Mesodermal cell (in vitro differentiated cells): ENCODE measurements around the gene C8G.

ENCODE experiments used
- H3K27ac ChIP-seq: 2 replicates; pipeline ENCODE4 v1.7.0; 2013; ENCODE audit warnings: mild to moderate bottlenecking, low read depth, low read length, moderate library complexity; ENCODE audit not compliant: severe bottlenecking
- H3K36me3 ChIP-seq: 2 replicates; pipeline ENCODE4 v1.7.1; 2013; ENCODE audit warnings: mild to moderate bottlenecking, low read length, moderate library complexity; ENCODE audit not compliant: control insufficient read depth, insufficient read depth
- H3K4me1 ChIP-seq: one replicate; pipeline ENCODE4 v1.7.1; 2013; ENCODE audit warnings: mild to moderate bottlenecking, low read length; ENCODE audit not compliant: insufficient read depth, control insufficient read depth, poor library complexity, severe bottlenecking
- H3K4me3 ChIP-seq: 2 replicates; pipeline ENCODE4 v1.7.0; 2013; ENCODE audit warnings: low read length, control low read depth, mild to moderate bottlenecking; ENCODE audit not compliant: insufficient read depth, poor library complexity, severe bottlenecking; ENCODE audit errors: extremely low read depth
- H3K9me3 ChIP-seq: 2 replicates; pipeline ENCODE4 v1.7.1; 2013; ENCODE audit warnings: mild to moderate bottlenecking, low read length, moderate library complexity; ENCODE audit not compliant: control insufficient read depth
- WGBS, 2 experiments: methylation state at CpG; one replicate each; pipeline ENCODE4 v1.1.5; 2013; ENCODE audit warnings: missing lambda C conversion rate in 2 of 2; ENCODE audit not compliant: insufficient coverage in 2 of 2; 5-methylcytosine and 5-hydroxymethylcytosine counted together

Gene C8G

DNA sequence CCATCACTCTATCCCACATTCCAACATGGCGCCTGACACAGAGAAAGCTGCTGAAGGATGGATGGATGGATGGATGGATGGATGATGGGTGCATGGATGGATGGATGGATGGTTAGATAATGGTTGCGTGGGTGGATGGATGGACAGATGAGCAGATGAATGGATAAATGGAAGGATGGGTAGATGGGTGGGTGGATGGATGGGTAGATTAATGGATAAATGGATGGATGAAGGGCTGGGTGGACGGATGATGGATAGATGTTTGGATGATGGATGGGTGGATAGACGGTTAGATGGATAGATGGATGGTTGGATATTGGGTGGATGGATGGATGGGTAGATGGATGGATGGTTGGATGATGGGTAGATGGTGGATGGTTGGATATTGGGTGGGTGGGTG, 11.6 kb downstream of the C8G start:
- Histone ChIP-seq H3K4me1 (peaks cover 3% of the 10 kb centered on the region), H3K4me3 (no peak overlapping the region), H3K27ac (no peak overlapping the region), H3K36me3 (no peaks in the 10 kb centered on the region), H3K9me3 (peaks cover 3% of the 10 kb centered on the region)
- WGBS, 2 experiments: 85 to 93% methylated on average over 4 of the region's 4 CpGs

DNA sequence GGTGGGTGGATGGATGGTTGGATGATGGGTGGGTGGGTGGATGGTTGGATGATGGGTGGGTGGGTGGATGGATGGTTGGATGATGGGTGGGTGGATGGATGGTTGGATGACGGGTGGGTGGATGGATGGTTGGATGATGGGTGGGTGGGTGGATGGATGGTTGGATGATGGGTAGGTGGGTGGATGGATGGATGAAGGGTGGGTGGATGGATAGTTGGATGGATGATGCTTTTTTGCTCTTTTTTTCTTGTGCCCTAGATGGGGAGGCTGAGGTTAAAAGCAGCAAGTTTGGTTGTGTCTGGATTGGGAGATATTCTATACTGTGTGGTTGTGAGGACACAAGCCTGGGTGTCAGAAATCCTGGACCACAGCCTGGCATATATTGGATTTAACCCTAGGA, 12.4 kb downstream of the C8G start:
- 83 to 88% methylated on average over 1 of the region's 1 CpG for WGBS, 2 experiments
- no peak overlapping the region for H3K27ac ChIP-seq
- peaks cover 3% of the 10 kb centered on the region for H3K9me3 ChIP-seq
- H3K4me1 ChIP-seq: peaks cover 3% of the 10 kb centered on the region
- no peak overlapping the region for H3K4me3 ChIP-seq
- no peaks in the 10 kb centered on the region for H3K36me3 ChIP-seq

- WGBS, 2 experiments: 86 to 94% methylated on average over 4 to 5 of the region's 6 CpGs
- Histone ChIP-seq H3K9me3 (peaks cover 3% of the 10 kb centered on the region), H3K36me3 (no peaks in the 10 kb centered on the region), H3K27ac (no peak overlapping the region), H3K4me3 (no peak overlapping the region), H3K4me1 (peaks cover 3% of the 10 kb centered on the region)
Measured at GRCh38 chr9:136957901-136958300, 12.9 kb downstream of the C8G start.

DNA sequence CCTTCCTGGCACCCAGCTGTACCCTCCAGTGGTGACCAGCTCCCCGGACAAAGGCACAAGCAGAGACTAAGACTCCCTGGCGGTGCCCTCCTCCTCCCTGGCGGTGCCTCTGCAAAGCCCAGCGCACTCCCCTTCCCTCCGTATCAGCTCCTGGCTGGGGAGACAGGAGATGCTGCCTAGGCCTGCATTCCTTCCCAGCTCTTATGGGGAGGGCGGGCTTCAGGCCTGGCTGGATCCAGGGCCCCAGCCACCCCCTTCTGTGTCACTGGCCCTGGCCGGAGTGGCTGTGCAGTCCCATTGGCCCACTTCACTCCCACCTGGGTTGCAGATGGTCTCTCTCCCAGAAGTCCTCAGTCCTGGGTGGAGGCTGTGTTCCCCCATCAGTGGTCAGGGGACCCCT, 13.4 kb downstream of the C8G start:
- Histone ChIP-seq H3K4me3 (no peak overlapping the region), H3K27ac (no peak overlapping the region), H3K36me3 (no peaks in the 10 kb centered on the region), H3K9me3 (peaks cover 3% of the 10 kb centered on the region), H3K4me1 (peaks cover 3% of the 10 kb centered on the region)
- 80 to 82% methylated on average over 6 to 7 of the region's 7 CpGs for WGBS, 2 experiments

DNA sequence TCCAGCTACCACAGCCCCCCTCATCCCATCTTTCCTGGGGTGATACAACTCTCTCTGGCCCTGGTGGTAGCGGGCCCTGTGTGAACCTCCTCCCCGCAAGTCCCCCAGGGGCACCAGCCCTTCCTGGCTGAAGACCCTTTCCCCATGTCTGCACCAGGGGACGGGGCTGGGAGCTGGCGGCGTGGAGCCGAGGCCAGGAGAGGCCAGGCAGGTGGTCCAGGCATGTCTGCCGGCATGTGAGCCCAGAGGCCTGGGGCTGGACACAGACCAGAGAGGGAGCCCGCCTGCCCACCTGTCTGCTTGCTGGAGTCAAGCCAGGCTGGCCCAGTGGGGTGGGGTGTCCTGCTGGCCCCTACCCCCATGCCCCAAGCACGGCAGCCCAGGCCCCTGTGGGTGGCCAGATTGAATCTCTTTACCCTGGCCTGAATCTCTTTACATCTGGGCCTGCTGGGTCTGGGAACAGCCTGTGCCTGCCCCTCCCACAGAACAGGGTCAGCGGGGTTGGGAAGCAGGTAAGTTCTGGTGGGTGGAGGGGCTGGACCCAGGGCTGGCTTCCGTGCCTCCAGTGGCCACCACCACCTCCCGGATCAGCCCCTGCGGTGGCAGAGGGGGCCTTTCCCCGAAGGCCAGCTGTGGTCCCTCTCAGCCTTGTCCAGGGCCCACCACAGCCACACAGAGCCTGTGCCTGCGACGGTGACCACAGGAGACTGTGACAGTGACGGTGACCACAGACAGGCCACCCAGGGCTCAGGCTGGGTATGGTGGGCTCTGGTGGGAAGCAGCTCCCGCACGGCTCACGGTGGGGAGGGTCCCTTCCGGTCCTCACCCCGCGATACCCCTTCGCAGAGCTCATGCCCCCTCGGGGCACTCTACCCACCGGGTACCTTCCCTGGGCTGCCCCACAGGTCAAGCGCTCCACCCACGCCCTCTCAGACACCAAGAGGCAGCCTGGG, 14.1 kb downstream of the C8G start:
- H3K9me3 ChIP-seq: peaks cover 3% of the 10 kb centered on the region
- 91% methylated on average over 25 to 26 of the region's 28 CpGs for WGBS, 2 experiments
- peaks cover 3% of the 10 kb centered on the region for H3K4me1 ChIP-seq
- H3K4me3 ChIP-seq: no peak overlapping the region
- H3K27ac ChIP-seq: no peak overlapping the region
- H3K36me3 ChIP-seq: no peaks in the 10 kb centered on the region

DNA sequence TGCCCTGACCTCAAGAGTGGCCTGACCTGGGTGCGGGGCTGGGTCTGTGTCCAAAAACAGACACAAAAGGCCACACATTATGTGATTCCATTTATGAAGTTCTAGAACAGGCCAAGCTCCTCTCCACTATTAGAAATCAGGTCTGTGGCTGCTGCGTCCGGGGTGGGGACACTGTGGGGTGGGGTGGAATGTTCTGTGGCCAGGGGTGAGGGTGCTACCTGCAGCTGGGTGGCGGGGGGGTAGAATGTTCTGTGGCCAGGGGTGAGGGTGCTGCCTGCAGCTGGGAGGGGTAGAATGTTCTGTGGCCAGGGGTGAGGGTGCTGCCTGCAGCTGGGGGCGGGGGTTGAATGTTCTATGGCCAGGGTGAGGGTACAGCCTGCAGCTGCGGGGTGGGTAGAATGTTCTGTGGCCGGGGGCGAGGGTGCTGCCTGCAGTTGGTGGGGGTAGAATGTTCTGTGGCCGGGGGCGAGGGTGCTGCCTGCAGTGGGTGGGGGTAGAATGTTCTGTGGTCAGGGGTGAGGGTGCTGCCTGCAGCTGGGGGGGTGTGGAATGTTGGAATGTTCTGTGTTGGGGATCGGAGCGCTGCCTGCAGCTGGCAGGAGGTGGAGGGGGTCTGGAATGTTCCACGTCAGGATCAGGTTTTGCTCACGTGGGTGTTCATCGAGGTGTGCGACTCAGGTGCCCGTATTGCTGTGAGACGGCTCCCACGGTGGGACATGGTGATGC, 15.3 kb downstream of the C8G start:
- H3K4me3 ChIP-seq: no peak overlapping the region

GRCh38 chr9:136960938-136961275, 15.9 kb downstream of the C8G start:
- H3K4me3 ChIP-seq: no peak overlapping the region
- H3K36me3 ChIP-seq: no peaks in the 10 kb centered on the region
- whole genome bisulfite sequencing, 2 experiments: 95% methylated on average over 10 to 11 of the region's 15 CpGs
- H3K4me1 ChIP-seq: peaks cover 3% of the 10 kb centered on the region
- peaks cover 3% of the 10 kb centered on the region for H3K9me3 ChIP-seq
- no peak overlapping the region for H3K27ac ChIP-seq

More for the DNA sequence above, 15.3 kb downstream of the C8G start:
- peaks cover 3% of the 10 kb centered on the region for H3K4me1 ChIP-seq
- WGBS, 2 experiments: 94 to 96% methylated on average over 10 to 11 of the region's 19 CpGs
- no peak overlapping the region for H3K27ac ChIP-seq
- peaks cover 3% of the 10 kb centered on the region for H3K9me3 ChIP-seq
- H3K36me3 ChIP-seq: no peaks in the 10 kb centered on the region

DNA sequence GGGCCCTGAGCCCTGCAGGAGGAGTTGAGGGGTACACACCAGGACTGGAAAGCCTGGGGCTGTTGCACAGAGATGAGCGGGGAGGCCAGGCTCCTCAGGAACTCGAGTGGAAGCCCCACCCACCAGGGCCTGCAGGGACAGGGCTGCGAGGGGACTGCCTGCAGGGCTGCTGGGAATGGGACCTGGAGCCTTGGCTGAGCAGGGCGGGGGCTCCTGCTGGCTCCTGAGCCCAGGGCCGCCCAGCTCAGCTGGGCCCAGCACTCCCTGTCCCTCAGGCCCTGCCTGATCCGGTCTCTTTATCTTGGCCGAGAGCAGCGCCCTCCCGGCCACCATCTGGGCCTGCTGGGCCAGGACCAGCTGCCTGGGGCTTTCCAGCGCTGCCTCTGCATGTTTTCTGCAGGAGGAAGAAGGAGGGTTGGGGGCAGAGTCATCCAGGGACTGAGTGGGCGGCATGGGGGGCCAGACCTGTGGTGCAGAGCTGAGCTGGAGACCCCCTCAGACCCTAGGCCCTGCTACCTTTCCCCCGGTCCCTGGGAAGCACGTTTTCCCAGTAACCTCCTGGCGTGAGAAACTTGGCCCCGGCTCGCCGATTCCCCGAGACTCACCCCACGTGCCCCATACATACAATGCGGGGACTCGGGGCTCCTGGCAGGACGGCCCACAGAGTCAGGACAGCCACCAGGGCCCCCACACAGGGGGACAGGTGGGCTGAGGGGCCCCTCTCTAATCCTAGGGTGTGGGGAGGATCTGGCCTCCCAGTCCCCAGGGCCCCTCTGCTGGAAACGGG, 16.4 kb downstream of the C8G start:
- Histone ChIP-seq H3K36me3 (no peaks in the 10 kb centered on the region), H3K4me1 (peaks cover 3% of the 10 kb centered on the region), H3K27ac (no peak overlapping the region), H3K4me3 (no peak overlapping the region), H3K9me3 (peaks cover 2% of the 10 kb centered on the region)
- 86 to 88% methylated on average over 13 to 19 of the region's 23 CpGs for WGBS, 2 experiments

DNA sequence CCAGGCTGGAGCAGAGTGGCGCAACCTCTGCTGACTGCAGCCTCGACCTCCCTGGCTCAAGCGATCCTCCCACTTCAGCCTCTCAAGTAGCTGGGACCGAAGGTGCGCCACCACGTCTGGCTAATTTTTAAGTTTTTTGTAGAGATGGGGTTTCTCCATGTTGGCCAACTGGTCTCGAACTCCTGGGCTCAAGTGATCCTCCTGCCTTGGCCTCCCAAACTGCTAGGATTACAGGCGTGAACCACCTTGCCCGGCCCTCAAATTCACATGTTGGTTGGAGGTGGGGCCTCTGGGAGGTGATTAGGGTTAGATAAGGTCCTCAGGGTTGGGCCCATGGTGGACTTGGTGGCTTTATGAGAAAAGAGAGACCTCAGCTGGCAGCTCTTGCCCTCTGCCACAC, 17.1 kb downstream of the C8G start:
- Histone ChIP-seq H3K36me3 (no peaks in the 10 kb centered on the region), H3K4me1 (peaks cover 3% of the 10 kb centered on the region), H3K9me3 (no peaks in the 10 kb centered on the region), H3K4me3 (no peak overlapping the region), H3K27ac (no peak overlapping the region)
- WGBS, 2 experiments: 94 to 98% methylated on average over 7 to 9 of the region's 9 CpGs

GRCh38 chr9:136962701-136963248, 17.7 kb downstream of the C8G start:
- no peak overlapping the region for H3K4me3 ChIP-seq
- H3K4me1 ChIP-seq: peaks cover 3% of the 10 kb centered on the region
- no peak overlapping the region for H3K27ac ChIP-seq
- no peaks in the 10 kb centered on the region for H3K36me3 ChIP-seq
- no peaks in the 10 kb centered on the region for H3K9me3 ChIP-seq
- WGBS, 2 experiments: 97 to 100% methylated on average over 4 to 6 of the region's 11 CpGs
